ENCODE results near the gene SEL1L. TPM values are rescaled to one million over a fixed set of nuclear protein-coding genes. Genes with fewer than 3 reads are reported as not detected.

SEL1L gene
- total RNA-seq, 1 experiment from 2014 or later = 41.4 TPM

DNA sequence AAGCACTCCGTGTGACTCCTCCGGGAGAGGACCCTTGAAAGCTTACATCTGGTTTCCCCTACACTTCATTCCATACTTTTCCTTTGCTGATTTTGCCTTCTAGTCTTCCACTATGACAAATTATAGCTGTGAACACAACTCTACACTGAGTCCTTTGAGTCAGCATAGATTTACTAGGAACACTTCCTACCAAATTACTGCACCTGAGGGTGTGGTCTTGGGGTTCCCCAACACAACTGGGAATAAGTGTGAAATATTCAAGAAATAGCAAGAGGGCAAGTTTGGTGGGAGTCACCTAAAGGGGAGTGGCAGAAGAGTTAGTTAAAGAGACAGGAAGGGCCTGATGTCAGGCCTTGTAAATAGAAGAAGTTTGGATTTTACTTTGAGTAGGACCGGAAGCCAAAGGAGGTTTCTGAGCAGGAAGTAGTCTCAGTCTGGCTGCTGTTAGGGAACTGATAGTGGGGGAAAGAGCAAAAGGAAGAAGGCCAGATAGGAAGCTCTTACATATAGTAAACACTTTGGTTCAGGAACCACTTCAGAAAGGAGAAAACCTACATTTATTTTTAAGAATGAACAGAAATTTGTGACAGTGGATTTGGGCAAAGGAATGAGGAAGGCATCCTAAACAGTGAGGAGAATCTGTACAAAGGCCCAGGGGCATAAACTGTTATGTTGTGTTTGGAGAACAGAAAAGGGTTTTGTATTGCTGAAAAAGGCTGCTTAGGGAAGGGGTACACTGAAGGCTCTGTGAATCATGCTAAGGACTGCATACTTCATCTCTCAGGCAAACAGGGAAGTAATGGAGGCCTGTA lies 14.2 kb downstream of the SEL1L start:
- H3K9me3 ChIP-seq (ENCODE audit: control insufficient read depth in 1 of 2, insufficient read depth in 1 of 2, low read depth in 1 of 2, low read length in 2 of 2) = no peaks in the 10 kb centered on the region
- peaks cover 0 to 8% of the 10 kb centered on the region in 2 experiments; a peak in 2 of 4 replicates for H3K36me3 ChIP-seq (ENCODE audit: control insufficient read depth in 1 of 2, insufficient read depth in 2 of 2, low read length in 2 of 2)
- H3K27ac ChIP-seq (ENCODE audit: low read depth, low read length) = no peak overlapping the region
- H3K4me3 ChIP-seq (replicated peaks in 1 of 2; ENCODE audit: low read depth in 1 of 2, low read length in 2 of 2) = no peak overlapping the region
- DNase-seq (ENCODE audit: low read depth, low spot score) (no peak), ATAC-seq (no peak)
- ChIA-PET CTCF (no interaction called here), POLR2A (no interaction called here), RAD21 (ENCODE audit: low non-redundant PET in 1 of 2, low total read pairs in 2 of 2, uncharacterized antibody in 2 of 2, unreplicated experiment in 2 of 2) (no interaction called here)
- H3K9ac ChIP-seq (ENCODE audit: low read length) = no peak overlapping the region
- no peaks in the 10 kb centered on the region for H3K27me3 ChIP-seq (ENCODE audit: insufficient read depth, low read length)
- no peak for TF ChIP-seq CBX3 (IDR thresholded peaks at IDR 0.05; ENCODE audit: low read depth)
- TF ChIP-seq SIN3A (IDR thresholded peaks at IDR 0.05; ENCODE audit: low read depth) = no peak
- no peak for TF ChIP-seq JUND (IDR thresholded peaks at IDR 0.05)
- no peak for TF ChIP-seq ZBTB33 (IDR thresholded peaks at IDR 0.05; ENCODE audit: extremely low read depth, insufficient replicate concordance, low read length)
- no peak for TF ChIP-seq SP1 (IDR thresholded peaks at IDR 0.05; ENCODE audit: low read depth)
- TF ChIP-seq POLR2AphosphoS5 (IDR thresholded peaks at IDR 0.05; ENCODE audit: low read depth, low read length) = no peak
- no peaks in the 10 kb centered on the region for H3K79me2 ChIP-seq (ENCODE audit: insufficient read depth, low read length)
- no peaks in the 10 kb centered on the region for H4K20me1 ChIP-seq (ENCODE audit: insufficient read depth)
- BruUV-seq (replicated peaks) = no TSS peak
- no peaks in the 10 kb centered on the region for H3K4me1 ChIP-seq (ENCODE audit: control insufficient read depth in 1 of 2, insufficient read depth in 2 of 2, low read length in 2 of 2)
- H2AFZ ChIP-seq (ENCODE audit: low read depth, low read length, poor library complexity, severe bottlenecking) = no peak overlapping the region
- intact Hi-C loops (cut with micrococcal nuclease) = no loop called here
- H3K9me2 ChIP-seq (ENCODE audit: insufficient read depth) = no peaks in the 10 kb centered on the region
- no peak overlapping the region for H3K4me2 ChIP-seq (ENCODE audit: low read length)

GRCh38 chr14:81517798-81518398 lies 15.8 kb downstream of the SEL1L start:
- ChIA-PET POLR2A (no interaction called here), CTCF (no interaction called here), RAD21 (ENCODE audit: low non-redundant PET in 1 of 2, low total read pairs in 2 of 2, uncharacterized antibody in 2 of 2, unreplicated experiment in 2 of 2) (no interaction called here)
- no TSS peak for BruUV-seq (replicated peaks)
- Histone ChIP-seq H3K4me1 (ENCODE audit: control insufficient read depth in 1 of 2, insufficient read depth in 2 of 2, low read length in 2 of 2) (no peaks in the 10 kb centered on the region), H3K9me3 (ENCODE audit: control insufficient read depth in 1 of 2, insufficient read depth in 1 of 2, low read depth in 1 of 2, low read length in 2 of 2) (no peaks in the 10 kb centered on the region), H4K20me1 (ENCODE audit: insufficient read depth) (no peaks in the 10 kb centered on the region), H3K9ac (ENCODE audit: low read length) (no peak overlapping the region), H3K9me2 (ENCODE audit: insufficient read depth) (no peaks in the 10 kb centered on the region), H3K4me3 (replicated peaks in 1 of 2; ENCODE audit: low read depth in 1 of 2, low read length in 2 of 2) (no peak overlapping the region), H2AFZ (ENCODE audit: low read depth, low read length, poor library complexity, severe bottlenecking) (no peak overlapping the region), H3K27ac (ENCODE audit: low read depth, low read length) (no peak overlapping the region), H3K4me2 (ENCODE audit: low read length) (no peak overlapping the region), H3K79me2 (ENCODE audit: insufficient read depth, low read length) (no peaks in the 10 kb centered on the region), H3K27me3 (ENCODE audit: insufficient read depth, low read length) (no peaks in the 10 kb centered on the region), H3K36me3 (ENCODE audit: control insufficient read depth in 1 of 2, insufficient read depth in 2 of 2, low read length in 2 of 2) (0 out of 4 replicates have a peak, but pooled peaks cover 0 to 5% of the 10 kb centered on the region in 2 experiments)
- intact Hi-C loops (cut with micrococcal nuclease) = no loop called here
- DNase-seq (ENCODE audit: low read depth, low spot score) (no peak), ATAC-seq (no peak)
- TF ChIP-seq FOSL1 (IDR thresholded peaks at IDR 0.05; ENCODE audit: low read depth) (no peak), YY1 (IDR thresholded peaks at IDR 0.05; ENCODE audit: extremely low read depth, insufficient replicate concordance, low read depth, low read length) (no peak), RAD21 (IDR thresholded peaks at IDR 0.05; ENCODE audit: low read depth) (no peak), ZFX (IDR thresholded peaks at IDR 0.05) (no peak), POLR2A (IDR thresholded peaks at IDR 0.05; ENCODE audit: borderline replicate concordance, extremely low read depth, insufficient read depth, insufficient read length) (no peak), TCF7L2 (IDR thresholded peaks at IDR 0.05; ENCODE audit: borderline replicate concordance, extremely low read depth, insufficient read depth, insufficient read length) (no peak), EZH2 (IDR thresholded peaks at IDR 0.05) (no peak), CEBPB (IDR thresholded peaks at IDR 0.05; ENCODE audit: low read depth) (no peak), SP1 (IDR thresholded peaks at IDR 0.05; ENCODE audit: low read depth) (no peak), EGR1 (IDR thresholded peaks at IDR 0.05; ENCODE audit: low read depth) (no peak), EZH2phosphoT487 (IDR thresholded peaks at IDR 0.05; ENCODE audit: borderline replicate concordance) (no peak), CBX3 (IDR thresholded peaks at IDR 0.05; ENCODE audit: low read depth) (no peak), POLR2AphosphoS5 (IDR thresholded peaks at IDR 0.05; ENCODE audit: low read depth, low read length) (no peak), ELF1 (IDR thresholded peaks at IDR 0.05; ENCODE audit: borderline replicate concordance, low read depth) (no peak)
